HEK293T (cell line): Measurements from ENCODE around the gene NUDT6.

Source experiments
- CTCF ChIA-PET: fragments of 350-600 bp; formaldehyde crosslinking; extraction: SDS; loops from one replicate; lab custom pipeline; 2021; ENCODE audit warnings: antibody characterized with exemption, inconsistent platforms; lab: Yijun Ruan, JAX
- POLR2A ChIA-PET: fragments of 350-600 bp; formaldehyde crosslinking; extraction: SDS; loops from one replicate; lab custom pipeline; 2020; ENCODE audit warnings: antibody characterized with exemption, inconsistent platforms; lab: Yijun Ruan, JAX
- DNase-seq: peaks from one replicate; pipeline ENCODE4 v3.0.0; 2012; ENCODE audit warnings: mixed read lengths; ENCODE audit errors: extremely low spot score
- ARNT ChIP-seq: fragments of 450-650 bp; IDR thresholded peaks from 2 replicates; pipeline ENCODE4 v1.6.1; 2017; ENCODE audit warnings: mild to moderate bottlenecking
- BHLHE40 ChIP-seq: fragments of 450-650 bp; IDR thresholded peaks from 2 replicates; pipeline ENCODE4 v1.6.1; 2016; ENCODE audit warnings: mild to moderate bottlenecking, moderate library complexity, borderline replicate concordance
- CTBP1 ChIP-seq: fragments of 450-650 bp; IDR thresholded peaks from 2 replicates; pipeline ENCODE4 v1.6.1; 2016; ENCODE audit warnings: borderline replicate concordance
- ELF4 ChIP-seq: fragments of 450-650 bp; IDR thresholded peaks from 2 replicates; pipeline ENCODE4 v1.6.1; 2017; ENCODE audit warnings: antibody characterized with exemption
- FOXA1 ChIP-seq: fragments of 450-650 bp; IDR thresholded peaks from 2 replicates; pipeline ENCODE4 v1.6.1; 2016; ENCODE audit warnings: mild to moderate bottlenecking
- FOXK2 ChIP-seq: fragments of 450-650 bp; IDR thresholded peaks from 2 replicates; pipeline ENCODE4 v1.6.1; 2016; ENCODE audit warnings: mild to moderate bottlenecking
- FOXM1 ChIP-seq: fragments of 450-650 bp; IDR thresholded peaks from 2 replicates; pipeline ENCODE4 v1.6.1; 2017; ENCODE audit warnings: mild to moderate bottlenecking, borderline replicate concordance
- HDGF ChIP-seq: fragments of 450-650 bp; IDR thresholded peaks from 2 replicates; pipeline ENCODE4 v1.6.1; 2017; ENCODE audit warnings: antibody characterized with exemption, borderline replicate concordance
- L3MBTL2 ChIP-seq: fragments of 450-650 bp; conservative IDR thresholded peaks from 2 replicates; pipeline ENCODE4 v1.6.1; 2016; ENCODE audit warnings: mild to moderate bottlenecking
- LEF1 ChIP-seq: fragments of 450-650 bp; IDR thresholded peaks from 2 replicates; pipeline ENCODE4 v1.6.1; 2017; ENCODE audit warnings: mild to moderate bottlenecking, borderline replicate concordance
- NFRKB ChIP-seq: fragments of 450-650 bp; IDR thresholded peaks from 2 replicates; pipeline ENCODE4 v1.6.1; 2016; ENCODE audit warnings: mild to moderate bottlenecking, moderate library complexity
- SP1 ChIP-seq: fragments of 450-650 bp; IDR thresholded peaks from 2 replicates; pipeline ENCODE4 v1.6.1; 2017
- SUZ12 ChIP-seq: fragments of 450-650 bp; IDR thresholded peaks from 2 replicates; pipeline ENCODE4 v1.6.1; 2016; ENCODE audit warnings: mild to moderate bottlenecking
- TARDBP ChIP-seq: fragments of 450-650 bp; IDR thresholded peaks from 2 replicates; pipeline ENCODE4 v1.6.1; 2016
- ZNF384 ChIP-seq: fragments of 450-650 bp; IDR thresholded peaks from 2 replicates; pipeline ENCODE4 v1.6.1; 2016
- TF ChIP-seq, protein P1 (sequence below): fragments of 450-650 bp; IDR thresholded peaks from 2 replicates; pipeline ENCODE4 v1.6.1; 2016

The NUDT6 gene

GRCh38 chr4:122921300-122921699 lies 1.1 kb downstream of the NUDT6 start:
- CTCF ChIA-PET, result no interaction called here
- no peak for DNase-seq
- TF ChIP-seq HDGF (no peak), ELF4 (no peak), FOXM1 (no peak), SP1 (no peak), FOXK2 (no peak), NFRKB (no peak), LEF1 (no peak), L3MBTL2 (no peak), CTBP1 (no peak), ZNF384 (no peak), TARDBP (no peak), SUZ12 (no peak), ARNT (no peak), BHLHE40 (no peak), FOXA1 (no peak)
- TF ChIP-seq, protein P1, sequence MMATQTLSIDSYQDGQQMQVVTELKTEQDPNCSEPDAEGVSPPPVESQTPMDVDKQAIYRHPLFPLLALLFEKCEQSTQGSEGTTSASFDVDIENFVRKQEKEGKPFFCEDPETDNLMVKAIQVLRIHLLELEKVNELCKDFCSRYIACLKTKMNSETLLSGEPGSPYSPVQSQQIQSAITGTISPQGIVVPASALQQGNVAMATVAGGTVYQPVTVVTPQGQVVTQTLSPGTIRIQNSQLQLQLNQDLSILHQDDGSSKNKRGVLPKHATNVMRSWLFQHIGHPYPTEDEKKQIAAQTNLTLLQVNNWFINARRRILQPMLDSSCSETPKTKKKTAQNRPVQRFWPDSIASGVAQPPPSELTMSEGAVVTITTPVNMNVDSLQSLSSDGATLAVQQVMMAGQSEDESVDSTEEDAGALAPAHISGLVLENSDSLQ, result no peak
- POLR2A ChIA-PET, result interaction anchor here (0.5 to 1.7 kb wide), 3 partner anchors 18 to 188 kb away, joined by 3 to 8 read pairs (median 3); partner anchors contain the start of gene BBS12

- CTCF ChIA-PET, result no interaction called here
- no peak for DNase-seq
- POLR2A ChIA-PET, result interaction anchor here (1.4 kb wide), 1 partner anchor 17 kb away, joined by 3 read pairs; no protein-coding TSS in a partner anchor
- TF ChIP-seq TARDBP, result no peak
- TF ChIP-seq, protein P1, result no peak
- TF ChIP-seq CTBP1, result no peak
- no peak for TF ChIP-seq FOXK2
- TF ChIP-seq SUZ12, result no peak
- no peak for TF ChIP-seq ELF4
- TF ChIP-seq ZNF384, result no peak
- no peak for TF ChIP-seq LEF1
- no peak for TF ChIP-seq HDGF
- TF ChIP-seq L3MBTL2, result no peak
- TF ChIP-seq BHLHE40, result no peak
- no peak for TF ChIP-seq NFRKB
- TF ChIP-seq ARNT, result no peak
- TF ChIP-seq FOXM1, result no peak
- TF ChIP-seq SP1, result no peak
Measured at GRCh38 chr4:122920473-122920872, 1.9 kb downstream of the NUDT6 start.

- TF ChIP-seq FOXK2 (no peak), NFRKB (no peak), ARNT (no peak), ELF4 (no peak), FOXA1 (no peak), SP1 (no peak), LEF1 (no peak), TARDBP (no peak), BHLHE40 (no peak), L3MBTL2 (no peak), SUZ12 (no peak), ZNF384 (no peak), HDGF (no peak)
- CTCF ChIA-PET, result no interaction called here
- no peak for DNase-seq
- POLR2A ChIA-PET, result no interaction called here
Measured at GRCh38 chr4:122917731-122918130, 4.7 kb downstream of the NUDT6 start.

DNA sequence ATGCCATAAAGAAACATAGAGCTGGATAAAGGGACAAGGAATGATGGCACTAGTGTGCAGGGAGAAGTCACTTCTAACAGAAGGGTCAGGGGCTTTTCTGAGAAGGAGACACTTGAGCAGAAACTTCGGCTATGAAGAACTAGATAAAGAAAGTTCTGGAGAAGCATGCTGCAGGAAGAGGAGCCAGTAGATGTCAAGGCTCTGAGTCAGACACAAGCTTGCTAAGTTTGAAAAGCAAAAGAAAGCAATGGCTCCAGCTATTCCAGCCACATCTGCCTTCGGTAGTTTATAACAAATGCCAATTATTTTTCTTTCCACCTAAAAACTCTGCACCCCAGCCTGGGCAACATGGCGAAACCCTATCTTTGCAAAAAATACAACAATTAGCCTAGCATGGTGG lies 7.5 kb downstream of the NUDT6 start:
- DNase-seq, result no peak
- ChIA-PET POLR2A (no interaction called here), CTCF (interaction anchor here (0.6 to 2.3 kb wide), 3 partner anchors 104 to 788 kb away, joined by 3 to 8 read pairs (median 3); no protein-coding TSS in a partner anchor)
- no peak for TF ChIP-seq ZNF384
- TF ChIP-seq NFRKB, result no peak
- TF ChIP-seq LEF1, result no peak

GRCh38 chr4:122914292-122914904 lies 8.0 kb downstream of the NUDT6 start:
- no peak for DNase-seq
- POLR2A ChIA-PET, result no interaction called here
- CTCF ChIA-PET, result interaction anchor here (0.6 to 2.3 kb wide), 3 partner anchors 104 to 787 kb away, joined by 3 to 8 read pairs (median 3); no protein-coding TSS in a partner anchor
- TF ChIP-seq ELF4 (no peak), SP1 (no peak), ZNF384 (no peak), BHLHE40 (no peak), HDGF (no peak), TARDBP (no peak)
- TF ChIP-seq, protein P1, result no peak

GRCh38 chr4:122912810-122913575 lies 9.4 kb downstream of the NUDT6 start:
- ChIA-PET CTCF (no interaction called here), POLR2A (no interaction called here)
- no peak for DNase-seq
- TF ChIP-seq ELF4, result no peak
- no peak for TF ChIP-seq ARNT
- TF ChIP-seq, protein P1, result no peak
- TF ChIP-seq SP1, result no peak
- no peak for TF ChIP-seq FOXA1
